GM18951 (cell line): ENCODE data around the gene EEPD1.

Source experiments
- POLR2A ChIP-seq: IDR thresholded peaks from 4 replicates; pipeline ENCODE4 v1.6.1; 2011; ENCODE audit warnings: mild to moderate bottlenecking; ENCODE audit not compliant: insufficient read length, insufficient read depth; ENCODE audit errors: extremely low read depth
- in situ Hi-C: fragments of 300-500 bp; cut with MboI; formaldehyde crosslinking; loops from one replicate; pipeline ENCODE4 v1.12.0; 2022; ENCODE audit warnings: low sequenced_read_pairs, mixed read lengths, inconsistent platforms; ENCODE audit not compliant: unreplicated experiment

EEPD1 gene

DNA sequence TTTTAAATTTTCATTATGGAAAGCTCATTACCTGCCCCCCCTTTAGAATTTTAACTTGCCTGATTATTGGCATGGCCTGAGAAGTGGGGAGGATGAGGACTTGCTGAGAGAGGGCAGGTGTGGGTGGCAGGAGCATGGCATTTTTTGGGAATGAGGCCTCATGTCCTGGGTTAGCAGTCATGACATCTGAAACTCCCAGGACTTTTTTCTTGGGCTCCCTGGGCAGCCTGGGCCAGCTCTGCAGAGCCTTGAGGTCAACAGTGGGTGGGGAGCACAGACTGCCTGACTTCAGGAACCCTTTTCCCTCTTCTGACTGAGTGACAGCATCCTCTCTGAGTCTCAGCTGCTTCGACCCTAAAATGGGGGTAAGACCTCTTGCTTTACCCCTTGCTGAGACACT lies 46.3 kb downstream of the EEPD1 start:
- TF ChIP-seq POLR2A, result no peak
- in situ Hi-C loops, result no loop called here

- no peak for TF ChIP-seq POLR2A
- in situ Hi-C loops, result no loop called here
Measured at GRCh38 chr7:36201122-36201723, 48.2 kb downstream of the EEPD1 start.

DNA sequence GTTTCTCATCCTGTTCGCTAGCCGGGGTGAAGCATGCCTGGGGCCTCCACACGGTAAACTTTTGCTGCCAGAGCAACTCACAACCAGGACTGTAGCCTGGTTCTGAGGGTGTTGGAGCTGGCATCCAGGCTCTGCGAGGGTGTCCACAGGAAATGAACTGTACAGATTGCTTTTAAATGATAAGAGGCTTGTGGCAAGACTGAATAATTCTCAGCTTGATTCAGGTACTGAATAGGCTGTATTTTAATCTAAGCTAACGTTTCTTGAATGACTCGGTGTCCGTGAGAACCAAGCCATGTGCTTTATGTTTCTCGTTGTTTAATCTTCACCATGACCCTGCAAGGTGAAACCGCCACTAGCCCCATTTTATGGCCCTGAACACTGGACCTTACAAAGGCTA lies 49.3 kb downstream of the EEPD1 start:
- in situ Hi-C loops, result no loop called here
- TF ChIP-seq POLR2A, result no peak

- in situ Hi-C loops, result no loop called here
Measured at GRCh38 chr7:36203071-36203790, 50.2 kb downstream of the EEPD1 start.

DNA sequence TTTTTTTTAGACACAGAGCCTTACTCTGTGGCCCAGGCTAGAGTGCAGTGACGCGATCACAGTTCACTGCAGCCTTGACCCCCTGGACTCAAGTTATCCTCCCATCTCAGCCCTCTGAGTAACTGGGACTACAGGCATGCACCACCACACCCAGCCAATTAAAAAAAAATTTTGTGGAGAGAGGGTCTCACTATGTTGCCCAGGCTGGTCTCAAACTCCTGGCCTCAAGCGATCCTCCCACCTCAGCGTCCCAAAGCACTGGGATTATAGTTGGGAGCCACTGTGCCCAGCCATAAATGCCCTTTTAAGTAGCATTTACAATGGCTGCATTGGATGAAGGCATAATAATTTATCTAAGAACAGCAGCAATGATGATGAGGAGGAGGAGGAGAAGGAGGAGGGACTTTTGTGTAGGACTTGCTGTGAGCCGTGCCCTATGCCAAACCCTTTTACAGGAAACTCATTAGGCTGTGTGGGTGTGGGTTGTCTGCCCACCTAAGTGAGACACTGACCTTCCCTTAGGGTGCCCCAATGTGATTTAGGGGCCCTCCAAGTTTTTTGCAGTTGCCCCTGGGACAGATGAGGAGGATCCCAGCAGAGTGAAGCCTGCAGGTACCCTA lies 51.1 kb downstream of the EEPD1 start:
- in situ Hi-C loops, result no loop called here
- TF ChIP-seq POLR2A, result no peak

More at GRCh38 chr7:36203071-36203790, 50.2 kb downstream of the EEPD1 start:
- TF ChIP-seq POLR2A, result no peak

DNA sequence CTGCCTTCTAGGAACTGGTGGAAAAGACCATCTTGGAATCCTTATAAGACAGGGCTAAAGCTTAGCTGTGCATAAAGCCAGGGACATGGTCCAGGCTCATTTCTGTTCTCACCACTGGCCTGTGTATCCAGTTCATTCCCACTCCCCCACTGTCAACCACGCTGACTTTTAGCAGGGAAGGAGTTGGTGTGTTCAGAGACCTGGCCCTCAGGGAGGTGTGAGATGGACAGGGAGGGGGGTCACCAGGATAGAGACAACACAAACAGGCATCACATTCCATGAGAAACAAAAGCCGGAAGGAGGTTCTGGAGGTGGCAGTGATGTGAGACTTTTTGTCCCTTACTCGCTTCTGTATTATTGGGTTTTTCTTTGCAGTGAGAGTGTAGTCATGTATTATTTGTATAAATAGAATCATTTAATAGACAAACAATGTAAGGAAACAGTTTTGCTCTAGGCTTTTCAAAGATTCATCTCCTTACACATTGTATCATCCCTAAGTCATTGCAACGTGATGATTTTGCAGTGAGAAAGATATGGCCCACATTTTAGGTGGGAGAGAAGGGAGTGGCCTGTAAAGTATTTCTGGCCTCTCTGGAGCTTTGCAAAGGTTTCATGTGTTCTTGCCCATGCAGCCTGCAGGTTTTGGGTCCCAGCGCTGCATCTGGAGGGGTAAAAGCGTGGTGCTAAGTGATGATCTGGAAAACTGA lies 52.0 kb downstream of the EEPD1 start:
- no peak for TF ChIP-seq POLR2A
- in situ Hi-C loops, result no loop called here

DNA sequence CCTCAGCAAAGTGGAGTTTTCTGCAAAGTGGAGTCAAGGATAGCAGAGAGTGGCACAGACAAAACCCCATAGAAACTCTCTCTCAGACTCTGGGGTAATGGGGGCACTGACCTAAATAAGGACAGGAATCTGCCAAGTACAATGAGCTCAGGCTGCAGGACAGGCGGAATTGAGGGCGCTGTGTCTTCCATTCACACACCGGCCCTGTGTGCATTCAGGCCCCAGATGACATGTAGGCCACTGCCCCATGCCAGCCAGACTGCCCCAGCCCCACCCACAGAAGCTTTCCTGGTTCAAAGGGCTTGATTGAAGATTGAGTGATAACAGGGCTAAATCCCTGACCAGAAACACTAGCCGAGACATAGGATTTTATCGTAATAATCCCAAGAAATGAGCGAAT lies 52.7 kb downstream of the EEPD1 start:
- in situ Hi-C loops, result no loop called here
- TF ChIP-seq POLR2A, result no peak

DNA sequence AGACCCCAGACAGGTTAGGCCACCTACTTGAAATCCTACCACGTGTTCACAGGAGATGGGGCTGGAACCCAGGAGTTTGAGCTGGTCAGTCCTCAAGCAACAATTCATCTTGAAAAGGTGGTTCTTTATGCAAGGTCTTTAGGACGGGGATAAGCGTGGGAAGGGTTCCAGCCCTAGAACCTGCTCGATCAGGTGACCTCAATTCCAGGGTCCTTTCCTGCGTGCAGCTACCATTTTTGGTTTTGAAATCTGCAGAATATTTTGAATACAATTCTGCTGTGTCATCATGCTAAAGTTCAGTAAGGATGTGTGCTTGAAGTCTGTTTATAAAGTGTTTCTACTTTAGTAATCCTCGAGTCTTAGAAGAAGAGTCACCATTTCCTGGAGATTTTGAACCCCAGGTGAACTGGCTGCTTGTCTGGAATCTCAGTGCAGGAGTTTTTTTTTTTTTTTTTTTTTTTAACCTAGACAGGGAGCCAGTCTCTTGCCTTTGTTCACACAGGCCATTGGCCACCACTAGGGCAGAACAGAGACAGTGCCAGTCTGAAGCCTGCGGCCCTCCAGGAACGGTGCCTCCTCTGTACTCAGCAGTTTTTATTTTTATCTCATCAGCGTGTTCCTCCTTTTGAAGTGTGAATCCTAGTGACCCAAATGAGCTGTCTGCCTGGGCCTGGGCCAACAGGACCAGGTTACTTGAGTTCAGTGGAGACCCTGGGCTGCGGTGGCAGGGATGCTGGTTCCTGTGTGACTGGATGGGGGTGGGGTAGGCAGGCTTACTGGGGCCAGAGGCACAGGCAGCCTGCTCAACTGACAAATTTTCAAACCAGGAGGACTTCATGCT lies 54.6 kb downstream of the EEPD1 start:
- in situ Hi-C loops, result no loop called here

DNA sequence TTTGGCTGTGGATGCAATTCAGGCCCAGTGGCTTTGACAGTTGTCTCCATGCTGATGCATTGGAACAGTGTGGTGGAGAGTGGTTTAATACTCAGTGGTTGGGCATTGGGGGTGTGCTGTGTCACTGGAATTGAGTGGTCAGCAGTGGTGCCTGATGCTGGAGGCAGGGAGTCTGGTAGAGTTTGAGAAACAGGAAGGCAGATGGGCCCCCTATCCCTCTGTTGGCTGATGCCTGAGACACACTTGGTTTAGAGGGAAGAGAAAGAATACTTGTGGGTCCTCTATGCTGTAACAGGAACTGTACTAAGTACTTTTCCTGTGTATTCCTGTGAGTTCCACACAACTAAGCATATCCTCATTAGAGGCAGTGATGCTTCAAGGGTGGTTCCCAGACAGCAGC lies 55.4 kb downstream of the EEPD1 start:
- no peak for TF ChIP-seq POLR2A
- in situ Hi-C loops, result no loop called here

More for the DNA sequence above, 54.6 kb downstream of the EEPD1 start:
- no peak for TF ChIP-seq POLR2A

DNA sequence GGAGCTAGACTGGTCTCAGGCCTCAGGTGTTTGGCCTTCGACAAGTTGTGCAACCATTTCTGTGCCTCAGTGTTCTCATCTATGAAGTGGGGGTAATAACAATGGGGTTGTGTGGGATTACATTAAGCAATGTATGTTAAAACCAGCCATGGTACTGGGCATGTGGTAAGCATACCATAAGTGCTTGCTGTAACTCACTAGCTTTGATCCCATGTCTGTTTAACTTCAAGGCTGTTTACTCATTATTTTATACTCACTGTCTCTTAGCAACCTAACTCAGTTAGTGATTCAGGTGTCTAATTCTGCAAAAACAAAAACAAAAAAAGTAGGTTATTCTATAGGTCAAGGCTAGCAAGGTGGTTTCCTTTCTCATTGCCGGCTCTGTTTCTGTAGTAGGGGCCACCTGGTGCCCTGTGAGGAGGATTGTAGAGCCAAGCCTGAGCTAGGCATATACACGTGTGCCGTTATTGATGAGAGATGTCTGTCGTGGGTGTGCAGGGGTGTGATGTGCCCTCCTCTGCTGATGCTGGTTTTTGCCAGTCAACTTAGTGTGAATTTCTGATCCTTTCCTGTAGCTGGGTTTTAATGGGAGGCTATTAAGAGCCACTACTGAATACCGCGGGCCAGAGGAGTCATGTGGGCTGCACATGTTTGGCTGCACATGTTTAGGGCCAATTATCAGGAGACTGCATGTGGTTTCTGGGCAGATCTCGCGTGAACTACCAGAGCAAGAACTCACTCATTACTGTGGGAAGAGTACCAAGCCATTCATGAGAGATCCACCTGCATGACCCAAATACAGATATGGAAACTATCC lies 56.2 kb downstream of the EEPD1 start:
- in situ Hi-C loops, result no loop called here

DNA sequence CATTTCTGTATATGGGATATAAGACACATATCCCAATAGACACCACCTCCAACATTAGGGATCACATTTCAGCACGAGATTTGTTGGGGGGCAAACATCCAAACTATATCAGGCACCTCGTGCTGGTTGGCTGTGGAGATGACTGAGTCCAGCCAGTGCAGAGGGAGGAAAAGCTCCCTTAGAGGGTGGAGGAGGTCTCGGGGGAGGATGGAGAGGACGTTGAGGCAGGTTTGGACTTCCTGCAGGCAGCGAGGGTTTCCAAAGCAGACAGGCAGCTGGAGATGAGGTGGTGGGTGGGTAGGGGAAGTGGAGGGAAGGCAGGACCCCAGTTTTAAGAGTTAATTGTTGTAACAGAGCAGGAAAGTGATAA lies 56.7 kb downstream of the EEPD1 start:
- TF ChIP-seq POLR2A, result no peak
- in situ Hi-C loops, result no loop called here

More for the DNA sequence above, 56.2 kb downstream of the EEPD1 start:
- TF ChIP-seq POLR2A, result no peak

DNA sequence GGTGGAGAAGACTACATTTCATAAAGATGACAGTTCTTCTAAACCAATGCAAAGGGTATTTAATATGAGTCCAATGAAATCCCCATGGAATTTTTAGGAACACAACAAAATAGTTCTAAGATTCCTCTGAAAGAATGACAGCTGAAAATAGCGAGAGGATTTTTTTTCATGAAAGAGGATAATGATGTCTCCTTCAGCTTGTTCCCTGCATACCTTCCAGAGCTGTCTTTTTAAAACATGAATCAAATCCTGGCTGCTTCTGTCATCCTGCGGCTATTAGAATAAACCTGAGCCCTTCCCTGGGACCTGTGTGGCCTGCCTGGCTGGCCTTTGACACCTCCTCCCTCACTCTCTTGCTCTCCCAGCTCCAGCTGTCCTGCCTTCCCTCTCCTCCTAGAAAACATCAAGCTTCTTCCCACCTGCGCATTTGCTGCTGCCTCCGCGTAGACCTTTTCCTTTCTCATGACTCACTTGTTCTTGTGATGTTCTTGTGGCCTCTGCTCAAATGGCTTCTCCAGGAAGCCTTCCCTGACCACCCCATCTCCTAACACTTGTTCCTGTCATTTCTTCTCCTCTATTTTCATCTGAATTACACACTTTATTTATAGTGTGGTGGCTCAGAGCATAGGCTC lies 57.4 kb downstream of the EEPD1 start:
- in situ Hi-C loops, result no loop called here
- TF ChIP-seq POLR2A, result no peak
